Measurements from ENCODE around the gene ZBTB20.

ZBTB20 gene

DNA sequence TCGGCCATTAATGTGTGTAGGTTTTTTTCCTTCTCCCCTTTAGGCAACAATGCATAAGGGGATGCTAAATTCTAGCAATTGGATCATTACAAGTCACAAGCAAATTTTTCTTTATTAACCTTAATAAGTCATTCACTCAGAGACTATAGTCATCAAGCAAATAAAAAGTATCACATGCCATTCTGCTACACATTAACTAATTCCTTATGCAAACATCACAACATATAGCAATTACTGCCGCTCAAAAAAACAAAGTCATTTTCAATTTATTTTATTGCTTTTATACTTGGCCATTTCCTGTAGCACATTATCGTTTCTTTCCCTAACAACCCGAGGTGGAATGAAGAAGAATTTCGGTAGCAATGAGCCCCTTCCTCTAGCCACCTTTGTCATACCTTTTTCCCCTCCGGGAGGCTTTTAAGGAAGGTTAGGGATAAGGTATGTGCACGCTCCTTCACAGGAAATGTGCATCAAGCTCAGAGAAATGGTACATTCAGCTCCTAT, 432.1 kb downstream of the ZBTB20 start:
- WGBS, 2 experiments: 85 to 87% methylated on average over 7 of the region's 7 CpGs
- no peaks in the 10 kb centered on the region for H3K4me1 ChIP-seq (ENCODE audit: control insufficient read depth, insufficient read depth, low read length)
- no peaks in the 10 kb centered on the region for H3K36me3 ChIP-seq (ENCODE audit: control insufficient read depth, insufficient read depth, low read length)
- no peaks in the 10 kb centered on the region for H3K9me3 ChIP-seq (ENCODE audit: control insufficient read depth, low read length)
- H3K4me3 ChIP-seq (ENCODE audit: insufficient read depth, low read depth, low read length): no peak overlapping the region
- no peaks in the 10 kb centered on the region for H3K27me3 ChIP-seq (ENCODE audit: control insufficient read depth, insufficient read depth, low read length, poor library complexity, severe bottlenecking)
- no peak overlapping the region for H3K27ac ChIP-seq (ENCODE audit: insufficient read depth, low read depth, low read length, poor library complexity, severe bottlenecking)

GRCh38 chr3:114714237-114714636, 432.9 kb downstream of the ZBTB20 start:
- no peaks in the 10 kb centered on the region for H3K36me3 ChIP-seq (ENCODE audit: control insufficient read depth, insufficient read depth, low read length)
- H3K27ac ChIP-seq (ENCODE audit: insufficient read depth, low read depth, low read length, poor library complexity, severe bottlenecking): no peak overlapping the region
- no peak overlapping the region for H3K4me3 ChIP-seq (ENCODE audit: insufficient read depth, low read depth, low read length)
- H3K27me3 ChIP-seq (ENCODE audit: control insufficient read depth, insufficient read depth, low read length, poor library complexity, severe bottlenecking): no peaks in the 10 kb centered on the region
- no peaks in the 10 kb centered on the region for H3K9me3 ChIP-seq (ENCODE audit: control insufficient read depth, low read length)
- no peaks in the 10 kb centered on the region for H3K4me1 ChIP-seq (ENCODE audit: control insufficient read depth, insufficient read depth, low read length)
- 79 to 82% methylated on average over 2 of the region's 2 CpGs for WGBS, 2 experiments

DNA sequence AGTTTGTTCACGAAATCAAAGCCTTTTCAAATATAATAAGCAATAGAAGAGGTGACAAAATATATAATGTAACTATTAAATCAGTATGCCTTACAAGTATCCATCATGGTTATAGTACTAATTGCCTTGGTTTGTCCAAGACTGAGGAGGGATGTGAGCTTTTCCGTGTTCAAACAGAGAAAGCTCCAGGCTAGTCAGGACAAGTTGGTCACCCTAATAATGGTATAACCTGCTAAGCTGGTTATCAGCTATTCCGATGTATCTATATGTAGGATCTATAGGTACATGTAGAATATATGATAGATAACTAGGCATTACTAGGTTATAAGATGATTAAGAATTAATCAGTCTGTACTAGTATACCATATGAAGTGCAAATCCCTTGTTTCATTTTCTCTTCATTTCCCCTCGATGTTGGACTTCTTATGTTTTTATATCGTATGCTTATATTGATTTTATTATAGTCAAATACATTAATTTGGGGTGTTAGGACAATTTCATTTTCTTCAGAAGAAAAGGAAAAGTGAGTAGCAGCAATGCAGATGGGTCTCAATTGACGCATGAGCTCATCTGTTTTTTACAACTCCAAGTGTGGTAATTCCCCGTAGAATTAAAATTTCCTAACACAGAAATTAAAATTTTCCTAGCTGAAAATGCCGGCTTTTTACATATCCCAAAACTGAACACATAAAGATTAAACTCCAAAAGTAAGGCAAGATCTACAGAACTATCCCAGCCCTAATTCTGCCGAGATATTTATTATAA, 434.2 kb downstream of the ZBTB20 start:
- 93 to 94% methylated on average over 6 to 7 of the region's 9 CpGs for WGBS, 2 experiments

GRCh38 chr3:114711321-114711886, 435.7 kb downstream of the ZBTB20 start:
- Histone ChIP-seq H3K27ac (ENCODE audit: insufficient read depth, low read depth, low read length, poor library complexity, severe bottlenecking) (no peak overlapping the region), H3K27me3 (ENCODE audit: control insufficient read depth, insufficient read depth, low read length, poor library complexity, severe bottlenecking) (no peaks in the 10 kb centered on the region), H3K36me3 (ENCODE audit: control insufficient read depth, insufficient read depth, low read length) (no peaks in the 10 kb centered on the region), H3K4me3 (ENCODE audit: insufficient read depth, low read depth, low read length) (no peak overlapping the region), H3K9me3 (ENCODE audit: control insufficient read depth, low read length) (no peaks in the 10 kb centered on the region), H3K4me1 (ENCODE audit: control insufficient read depth, insufficient read depth, low read length) (peaks cover 4% of the 10 kb centered on the region)
- WGBS, 2 experiments: 89 to 92% methylated on average over 2 of the region's 2 CpGs

More for the DNA sequence above, 434.2 kb downstream of the ZBTB20 start:
- Histone ChIP-seq H3K36me3 (ENCODE audit: control insufficient read depth, insufficient read depth, low read length) (no peaks in the 10 kb centered on the region), H3K4me1 (ENCODE audit: control insufficient read depth, insufficient read depth, low read length) (no peaks in the 10 kb centered on the region), H3K4me3 (ENCODE audit: insufficient read depth, low read depth, low read length) (no peak overlapping the region), H3K9me3 (ENCODE audit: control insufficient read depth, low read length) (no peaks in the 10 kb centered on the region), H3K27me3 (ENCODE audit: control insufficient read depth, insufficient read depth, low read length, poor library complexity, severe bottlenecking) (no peaks in the 10 kb centered on the region), H3K27ac (ENCODE audit: insufficient read depth, low read depth, low read length, poor library complexity, severe bottlenecking) (no peak overlapping the region)

DNA sequence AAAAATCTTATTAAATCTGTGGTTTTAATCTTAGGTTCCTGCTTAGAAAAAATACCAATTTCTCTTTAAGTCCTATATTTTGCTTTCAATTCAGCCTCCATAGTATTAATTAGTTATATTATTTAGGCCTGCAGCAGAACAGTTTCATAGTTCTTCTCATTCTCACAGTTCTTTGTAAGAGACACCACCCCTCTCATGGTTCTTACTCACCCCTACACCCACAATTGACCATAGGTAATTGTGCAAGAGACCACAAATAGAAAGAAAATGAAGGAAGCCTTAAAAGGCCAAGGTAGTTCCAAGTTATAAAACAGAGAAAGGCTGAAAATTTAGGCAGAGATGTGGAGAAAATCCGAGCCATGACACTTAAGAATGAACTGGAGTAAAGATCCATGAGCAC, 438.0 kb downstream of the ZBTB20 start:
- no peak overlapping the region for H3K27ac ChIP-seq (ENCODE audit: insufficient read depth, low read depth, low read length, poor library complexity, severe bottlenecking)
- H3K4me3 ChIP-seq (ENCODE audit: insufficient read depth, low read depth, low read length): no peak overlapping the region
- WGBS, 2 experiments: 93 to 96% methylated on average over 1 of the region's 1 CpG
- H3K27me3 ChIP-seq (ENCODE audit: control insufficient read depth, insufficient read depth, low read length, poor library complexity, severe bottlenecking): no peaks in the 10 kb centered on the region
- H3K36me3 ChIP-seq (ENCODE audit: control insufficient read depth, insufficient read depth, low read length): no peaks in the 10 kb centered on the region
- peaks cover 4% of the 10 kb centered on the region for H3K4me1 ChIP-seq (ENCODE audit: control insufficient read depth, insufficient read depth, low read length)
- no peaks in the 10 kb centered on the region for H3K9me3 ChIP-seq (ENCODE audit: control insufficient read depth, low read length)

- Histone ChIP-seq H3K27ac (ENCODE audit: insufficient read depth, low read depth, low read length, poor library complexity, severe bottlenecking) (no peak overlapping the region), H3K9me3 (ENCODE audit: control insufficient read depth, low read length) (no peaks in the 10 kb centered on the region), H3K36me3 (ENCODE audit: control insufficient read depth, insufficient read depth, low read length) (no peaks in the 10 kb centered on the region), H3K4me1 (ENCODE audit: control insufficient read depth, insufficient read depth, low read length) (peaks cover 4% of the 10 kb centered on the region), H3K27me3 (ENCODE audit: control insufficient read depth, insufficient read depth, low read length, poor library complexity, severe bottlenecking) (no peaks in the 10 kb centered on the region), H3K4me3 (ENCODE audit: insufficient read depth, low read depth, low read length) (no peak overlapping the region)
- 92 to 95% methylated on average over 4 of the region's 4 CpGs for WGBS, 2 experiments
These were observed 439.7 kb downstream of the ZBTB20 start for GRCh38 chr3:114707252-114707860.

DNA sequence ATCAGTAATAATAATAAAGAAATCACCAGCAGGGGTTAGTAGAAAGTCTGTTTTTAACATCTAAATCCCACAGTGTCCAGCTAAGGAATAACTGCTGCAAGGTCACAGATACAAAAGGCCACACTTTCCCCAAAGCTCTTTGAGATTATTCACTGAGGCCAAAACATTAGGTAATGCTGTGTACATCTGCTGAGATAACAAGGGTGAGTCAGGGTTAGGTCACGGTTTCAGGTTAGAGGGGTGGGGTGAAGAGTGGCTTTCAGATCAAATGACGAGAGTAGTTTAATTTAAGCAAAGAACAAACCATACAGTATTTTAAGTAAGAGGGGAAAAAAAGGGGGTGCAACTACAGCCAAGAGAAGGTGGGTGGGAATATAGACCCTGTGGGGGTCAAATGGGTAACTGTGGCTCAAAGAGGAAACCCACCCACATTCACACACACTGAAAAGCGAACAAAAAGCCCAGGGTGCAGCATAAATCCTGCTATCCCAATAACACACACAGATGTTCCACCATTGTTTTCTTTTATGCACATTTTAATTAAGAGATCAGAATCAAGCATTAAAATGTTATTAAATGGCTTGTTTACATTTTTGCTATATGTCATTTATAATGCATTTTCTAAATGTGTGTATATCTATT, 440.4 kb downstream of the ZBTB20 start:
- no peak overlapping the region for H3K4me3 ChIP-seq (ENCODE audit: insufficient read depth, low read depth, low read length)
- 85 to 96% methylated on average over 2 to 3 of the region's 3 CpGs for WGBS, 2 experiments
- H3K27ac ChIP-seq (ENCODE audit: insufficient read depth, low read depth, low read length, poor library complexity, severe bottlenecking): no peak overlapping the region
- no peaks in the 10 kb centered on the region for H3K9me3 ChIP-seq (ENCODE audit: control insufficient read depth, low read length)
- H3K4me1 ChIP-seq (ENCODE audit: control insufficient read depth, insufficient read depth, low read length): peaks cover 4% of the 10 kb centered on the region
- no peaks in the 10 kb centered on the region for H3K36me3 ChIP-seq (ENCODE audit: control insufficient read depth, insufficient read depth, low read length)
- H3K27me3 ChIP-seq (ENCODE audit: control insufficient read depth, insufficient read depth, low read length, poor library complexity, severe bottlenecking): no peaks in the 10 kb centered on the region

DNA sequence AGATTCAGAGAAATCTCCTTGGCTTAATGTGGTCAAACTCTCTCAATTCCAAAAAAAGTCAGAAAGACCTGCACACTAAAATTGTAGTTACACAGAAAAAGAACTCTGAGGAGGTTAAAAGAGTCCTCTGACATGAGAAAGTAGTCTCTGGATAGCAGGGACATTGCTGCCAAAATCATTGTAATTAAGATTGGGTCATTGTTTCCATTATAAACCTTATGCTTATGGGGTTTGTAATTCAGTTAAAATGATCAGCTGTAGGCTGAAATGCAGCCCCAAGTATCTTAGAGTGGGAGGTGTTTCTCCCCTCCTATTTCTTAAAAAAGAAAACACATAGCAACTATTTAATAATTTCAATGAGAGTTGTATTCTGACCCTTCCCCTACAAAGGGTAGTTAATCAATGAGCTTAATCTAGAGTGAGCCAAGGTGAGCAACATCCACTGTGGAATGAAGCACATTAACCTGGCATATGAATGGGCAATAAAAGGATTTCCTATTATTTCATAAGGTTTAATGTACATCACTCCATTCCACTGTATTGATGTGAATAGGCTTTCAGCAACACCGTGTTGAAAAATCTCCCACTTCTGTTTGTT, 446.4 kb downstream of the ZBTB20 start:
- H3K4me3 ChIP-seq (ENCODE audit: insufficient read depth, low read depth, low read length): no peak overlapping the region
- no CpG with 5 or more reads among the region's 1 CpG for WGBS, 2 experiments
- H3K27ac ChIP-seq (ENCODE audit: insufficient read depth, low read depth, low read length, poor library complexity, severe bottlenecking): no peak overlapping the region
- H3K4me1 ChIP-seq (ENCODE audit: control insufficient read depth, insufficient read depth, low read length): no peaks in the 10 kb centered on the region
- H3K9me3 ChIP-seq (ENCODE audit: control insufficient read depth, low read length): no peaks in the 10 kb centered on the region
- no peaks in the 10 kb centered on the region for H3K27me3 ChIP-seq (ENCODE audit: control insufficient read depth, insufficient read depth, low read length, poor library complexity, severe bottlenecking)
- H3K36me3 ChIP-seq (ENCODE audit: control insufficient read depth, insufficient read depth, low read length): no peaks in the 10 kb centered on the region

GRCh38 chr3:114698146-114699105, 448.7 kb downstream of the ZBTB20 start:
- Histone ChIP-seq H3K4me3 (ENCODE audit: insufficient read depth, low read depth, low read length) (no peak overlapping the region), H3K36me3 (ENCODE audit: control insufficient read depth, insufficient read depth, low read length) (no peaks in the 10 kb centered on the region), H3K4me1 (ENCODE audit: control insufficient read depth, insufficient read depth, low read length) (no peaks in the 10 kb centered on the region), H3K27ac (ENCODE audit: insufficient read depth, low read depth, low read length, poor library complexity, severe bottlenecking) (no peak overlapping the region), H3K27me3 (ENCODE audit: control insufficient read depth, insufficient read depth, low read length, poor library complexity, severe bottlenecking) (no peaks in the 10 kb centered on the region), H3K9me3 (ENCODE audit: control insufficient read depth, low read length) (no peaks in the 10 kb centered on the region)
- WGBS, 2 experiments: 50 to 74% methylated on average over 2 to 4 of the region's 5 CpGs
